Femur (tissue), 1 donor: ENCODE results near the gene SRRM3.
A peak's percentile ranks its signal among the peaks of the same experiment; 100 is the strongest.
"Not testable (repeated sequence)": the region's sequence is repeated elsewhere in the genome, so short reads cannot be mapped to it uniquely, and the experiment has no call there.

Source experiments
- DNase-seq: peaks from one replicate; pipeline ENCODE4 v3.0.0-alpha.2; 2017

SRRM3 gene, protein sequence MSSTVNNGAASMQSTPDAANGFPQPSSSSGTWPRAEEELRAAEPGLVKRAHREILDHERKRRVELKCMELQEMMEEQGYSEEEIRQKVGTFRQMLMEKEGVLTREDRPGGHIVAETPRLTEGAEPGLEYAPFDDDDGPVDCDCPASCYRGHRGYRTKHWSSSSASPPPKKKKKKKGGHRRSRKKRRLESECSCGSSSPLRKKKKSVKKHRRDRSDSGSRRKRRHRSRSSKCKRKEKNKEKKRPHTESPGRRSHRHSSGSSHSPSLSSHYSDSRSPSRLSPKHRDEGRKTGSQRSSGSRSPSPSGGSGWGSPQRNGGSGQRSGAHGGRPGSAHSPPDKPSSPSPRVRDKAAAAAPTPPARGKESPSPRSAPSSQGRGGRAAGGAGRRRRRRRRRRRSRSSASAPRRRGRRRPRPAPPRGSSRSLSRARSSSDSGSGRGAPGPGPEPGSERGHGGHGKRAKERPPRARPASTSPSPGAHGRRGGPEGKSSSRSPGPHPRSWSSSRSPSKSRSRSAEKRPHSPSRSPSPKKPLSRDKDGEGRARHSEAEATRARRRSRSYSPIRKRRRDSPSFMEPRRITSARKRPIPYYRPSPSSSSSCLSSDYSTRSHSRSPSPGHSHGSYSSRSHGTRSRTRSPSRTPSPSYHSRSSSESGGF

DNA sequence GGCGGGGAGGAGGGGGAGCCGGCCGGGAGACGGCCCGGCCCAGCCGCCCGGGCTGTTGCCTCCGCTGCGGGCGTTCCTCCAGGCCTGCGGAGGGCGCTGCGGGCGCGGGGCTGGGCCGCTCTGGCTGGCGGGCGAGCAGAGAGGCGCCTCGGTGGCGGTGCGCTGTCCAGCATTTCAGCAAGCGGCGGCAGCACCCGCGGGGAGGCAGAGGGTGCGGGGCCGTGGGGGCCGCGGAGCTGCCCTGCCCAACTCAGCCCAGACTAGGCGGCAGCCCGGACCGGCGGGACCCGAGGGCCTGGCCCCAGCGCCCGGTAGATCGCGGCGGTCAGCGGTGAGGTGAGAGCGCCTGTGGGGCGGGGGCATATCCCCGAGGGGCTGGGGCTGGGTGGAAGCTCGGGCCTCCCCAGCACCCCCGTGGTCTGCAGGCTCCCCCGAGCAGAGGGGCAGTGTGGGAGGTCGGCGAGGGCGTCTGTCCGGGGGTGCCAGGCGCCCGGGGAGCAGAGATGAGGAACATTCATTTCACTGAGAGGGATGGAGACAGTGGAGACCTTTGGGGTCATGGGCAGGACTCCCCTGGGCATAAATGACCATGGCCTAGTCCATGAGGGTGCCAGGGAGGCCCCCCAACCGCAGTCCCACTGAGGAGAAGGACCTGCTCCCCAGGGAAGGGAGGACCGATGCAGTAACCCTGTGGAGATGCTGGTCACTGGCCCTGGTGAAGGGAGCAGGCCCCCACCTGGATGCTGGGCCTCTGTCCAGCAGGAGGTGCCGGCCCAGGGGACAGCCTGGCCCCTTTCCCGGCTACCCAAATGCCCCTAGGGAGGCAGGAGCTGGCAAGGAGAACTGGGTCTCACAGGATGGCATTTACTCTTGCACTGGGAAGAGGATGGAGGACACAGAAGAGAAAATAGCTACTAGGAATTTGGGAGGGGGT lies at the start of gene SRRM3:
SRRM3 (plus strand) TSS at position 165 of the 934 bp plus-strand sequence. CDS start 33,171 bp downstream, outside the sequence.
- peak; percentile 85 for DNase-seq

DNA sequence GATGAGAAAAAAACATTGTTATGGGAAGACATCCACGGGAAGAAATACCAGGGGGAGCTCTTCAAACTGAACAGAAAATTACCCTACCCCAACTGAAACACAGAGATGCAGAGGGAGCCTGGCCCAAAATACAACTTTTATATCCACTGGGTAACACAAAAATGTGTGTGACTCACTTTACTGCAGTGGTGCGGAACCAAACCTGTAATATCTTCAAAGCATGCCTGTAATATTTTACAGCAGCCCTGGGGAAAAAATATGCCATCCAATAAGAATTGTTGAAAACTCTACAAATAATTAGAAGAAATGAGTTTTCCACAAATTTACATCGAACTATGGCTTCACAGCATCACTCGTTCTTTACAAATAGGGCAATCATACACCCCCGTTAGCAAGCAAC lies 49.8 kb upstream of the SRRM3 start:
- no peak for DNase-seq

DNA sequence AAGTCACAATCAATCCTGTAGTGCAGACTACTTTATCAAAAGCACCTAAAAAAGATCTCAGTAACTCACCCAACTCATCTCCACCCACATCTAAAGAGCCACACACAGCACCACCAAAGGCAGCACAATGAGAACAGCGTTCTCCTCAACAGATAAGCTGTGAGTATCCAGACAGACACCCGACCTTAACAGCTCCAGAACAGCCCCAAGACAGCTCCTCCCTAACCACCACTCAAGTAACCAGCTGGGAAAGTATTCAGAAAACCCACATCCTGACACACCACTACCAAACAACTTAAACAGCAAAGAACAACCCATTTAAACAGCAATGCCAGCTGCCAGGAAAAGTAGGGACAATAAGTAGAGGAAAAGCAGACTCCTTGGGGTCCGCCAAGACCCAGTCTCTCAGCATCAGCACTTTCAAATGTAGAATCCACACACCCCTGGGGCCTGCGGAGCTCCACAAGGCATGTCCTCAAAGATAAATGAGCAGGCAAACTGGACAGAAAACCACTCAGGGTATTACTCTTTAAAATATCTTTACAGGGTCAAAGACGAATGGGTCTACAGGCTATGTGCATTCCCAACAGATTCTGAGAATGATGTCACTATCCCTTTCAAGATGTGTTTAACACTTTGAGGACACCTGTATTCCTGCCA lies 48.0 kb upstream of the SRRM3 start:
- DNase-seq: not testable (repeated sequence)

DNA sequence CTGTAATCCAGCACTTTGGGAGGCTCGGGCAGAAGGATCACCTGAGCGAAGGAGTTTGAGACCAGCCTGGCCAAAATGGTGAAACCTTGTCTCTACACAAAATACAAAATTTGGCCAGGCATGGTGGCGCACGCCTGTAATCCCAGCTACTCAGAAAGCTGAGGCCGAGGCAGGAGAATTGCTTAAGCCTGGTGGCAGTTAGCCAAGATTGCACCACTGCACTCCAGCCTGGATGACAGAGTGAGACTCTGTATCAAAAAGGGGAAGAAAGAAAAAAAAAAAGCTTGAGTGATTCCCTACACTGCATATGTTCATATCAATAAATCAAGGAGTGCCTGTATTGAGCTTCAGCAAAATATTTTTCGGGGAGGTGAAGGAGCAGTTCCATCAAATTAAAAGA lies 45.8 kb upstream of the SRRM3 start:
- DNase-seq: peak; percentile 61

DNA sequence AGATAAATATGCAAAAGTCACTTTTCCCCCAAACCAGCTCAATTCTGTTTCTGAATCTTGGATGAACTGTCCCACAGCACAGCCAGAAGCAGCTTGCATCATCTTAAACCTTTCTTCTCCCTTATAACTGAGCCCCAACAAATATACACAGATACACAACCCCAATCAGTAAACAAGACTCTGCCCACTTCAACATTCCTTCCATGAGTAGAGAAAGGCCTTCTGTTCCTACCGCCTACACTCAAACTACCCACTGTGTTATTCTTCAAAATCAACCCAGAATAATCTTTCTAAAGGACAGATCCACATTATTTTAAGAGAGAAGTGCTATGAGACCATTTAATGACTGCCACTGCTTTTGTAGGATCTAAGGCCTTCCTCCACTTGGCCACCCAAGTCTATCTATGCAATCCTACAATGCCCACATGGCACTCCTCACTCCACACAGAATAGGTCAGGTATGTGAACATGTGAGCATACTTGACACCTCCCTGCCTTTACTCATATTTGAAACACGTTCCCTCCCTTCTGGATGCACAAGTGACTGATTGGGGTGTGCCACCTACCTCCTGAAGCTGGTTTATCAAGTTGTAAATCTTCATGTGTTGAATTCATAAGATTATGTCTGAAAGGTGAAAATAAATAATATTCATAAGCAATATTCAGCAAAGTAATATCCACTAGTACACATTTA lies 44.6 kb upstream of the SRRM3 start:
- not testable (repeated sequence) for DNase-seq

DNA sequence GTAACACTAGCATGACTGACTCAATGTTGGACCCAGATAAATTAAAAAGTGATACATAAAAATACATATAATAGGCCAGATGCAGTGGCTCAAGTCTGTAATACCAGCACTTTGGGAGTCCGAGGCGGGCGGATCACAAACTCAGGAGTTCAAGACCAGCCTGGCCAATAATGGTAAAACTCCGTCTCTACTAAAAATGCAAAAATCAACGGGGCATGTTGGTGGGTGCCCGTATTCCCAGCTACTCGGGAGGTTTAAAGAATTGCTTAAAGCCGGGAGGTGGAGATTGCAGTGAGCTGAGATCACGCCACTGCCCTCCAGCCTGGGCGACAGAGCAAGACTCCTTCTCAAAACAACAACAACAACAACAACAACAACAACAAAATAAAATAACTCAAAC lies 43.3 kb upstream of the SRRM3 start:
- DNase-seq: not testable (repeated sequence)

DNA sequence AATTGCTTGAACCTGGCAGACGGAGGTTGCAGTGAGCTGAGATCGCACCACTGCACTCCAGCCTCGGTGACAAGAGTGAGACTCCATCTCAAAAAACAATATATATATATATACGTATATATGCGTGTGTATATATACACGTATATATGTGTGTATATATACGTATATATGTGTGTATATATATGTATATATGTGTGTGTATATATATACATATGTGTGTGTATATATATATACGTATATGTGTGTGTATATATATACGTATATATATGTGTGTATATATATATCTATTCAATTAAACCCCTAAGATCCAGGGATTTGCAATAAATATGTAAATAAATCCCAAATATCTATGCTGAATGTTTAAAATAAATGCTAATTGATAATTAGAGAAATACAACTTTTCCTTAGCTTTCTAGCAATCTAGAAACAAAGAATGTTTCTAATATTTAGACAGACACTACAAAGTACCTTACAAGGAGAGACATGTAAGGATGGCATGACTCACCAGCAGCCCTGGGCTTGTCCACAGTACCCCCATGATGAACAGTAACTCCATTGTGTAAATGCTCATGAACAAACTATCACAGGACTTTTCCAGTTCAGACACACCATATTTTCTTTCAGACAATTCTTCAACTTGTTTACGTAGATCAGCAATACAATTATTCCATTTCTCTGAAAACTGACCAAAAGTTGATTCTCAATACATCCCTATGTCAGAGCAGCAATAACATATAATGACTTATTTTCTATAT lies 39.1 kb upstream of the SRRM3 start:
- DNase-seq: not testable (repeated sequence)

DNA sequence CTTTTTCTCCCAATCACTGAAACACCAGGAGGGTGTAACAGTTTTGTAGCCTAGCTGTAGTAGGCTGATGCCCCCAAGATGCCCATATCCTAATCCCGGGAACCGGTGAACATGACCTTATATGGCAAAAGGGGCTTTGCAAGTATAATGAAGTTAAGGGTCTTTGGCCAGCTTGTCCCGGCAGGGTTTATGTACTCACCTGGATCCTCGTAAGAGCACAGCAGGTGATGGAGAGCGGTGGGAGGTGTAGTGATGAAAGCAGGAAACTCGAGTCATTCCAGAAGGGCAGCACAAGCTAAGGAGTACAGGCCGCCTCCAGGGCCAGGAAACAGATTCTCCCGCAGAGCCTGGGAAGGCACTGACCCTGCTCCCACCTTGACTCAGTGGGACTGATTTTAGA lies 37.9 kb upstream of the SRRM3 start:
- not testable (repeated sequence) for DNase-seq

DNA sequence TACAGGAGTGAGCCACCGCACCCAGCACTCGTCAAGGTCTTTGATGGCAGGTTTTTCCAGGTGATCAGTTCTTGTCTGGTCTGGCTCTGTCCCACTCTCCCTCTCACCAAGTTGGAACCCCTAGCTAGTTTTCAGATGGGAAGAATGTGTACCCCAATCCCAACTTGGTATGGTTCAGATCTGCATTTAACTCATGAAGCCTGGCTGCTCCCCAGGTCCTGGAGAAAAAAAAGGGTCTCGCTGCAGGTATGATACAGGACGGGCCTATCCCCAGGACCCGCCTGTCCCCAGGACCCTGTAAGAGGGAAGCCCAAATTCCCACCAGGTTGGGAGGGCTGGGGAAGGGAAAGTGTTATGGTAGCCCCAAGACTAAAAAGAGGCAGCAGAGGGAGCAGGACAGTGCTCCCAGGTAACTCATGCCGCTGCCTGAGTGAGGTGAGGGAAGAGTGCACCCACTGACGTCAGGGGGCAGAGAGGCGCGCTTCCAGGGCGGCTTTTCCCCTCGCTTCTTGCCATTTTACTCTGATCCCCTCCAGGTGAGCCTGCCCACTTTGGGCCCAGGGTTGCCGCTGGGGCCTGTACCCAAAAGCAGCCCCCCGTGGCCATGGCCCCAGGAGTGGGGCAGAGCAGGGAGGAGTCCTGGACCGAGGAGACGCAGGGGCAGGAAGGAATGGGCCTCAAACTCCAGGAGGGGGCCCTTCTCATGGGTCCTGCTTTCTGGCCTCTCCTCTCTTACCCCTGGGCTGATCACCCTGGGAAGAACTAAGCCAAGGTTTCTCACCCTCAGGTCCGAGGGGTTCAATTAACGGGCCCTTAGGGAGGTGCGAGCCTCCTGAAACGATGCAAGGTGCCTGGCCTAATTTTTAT lies 36.4 kb upstream of the SRRM3 start:
- no peak for DNase-seq

DNA sequence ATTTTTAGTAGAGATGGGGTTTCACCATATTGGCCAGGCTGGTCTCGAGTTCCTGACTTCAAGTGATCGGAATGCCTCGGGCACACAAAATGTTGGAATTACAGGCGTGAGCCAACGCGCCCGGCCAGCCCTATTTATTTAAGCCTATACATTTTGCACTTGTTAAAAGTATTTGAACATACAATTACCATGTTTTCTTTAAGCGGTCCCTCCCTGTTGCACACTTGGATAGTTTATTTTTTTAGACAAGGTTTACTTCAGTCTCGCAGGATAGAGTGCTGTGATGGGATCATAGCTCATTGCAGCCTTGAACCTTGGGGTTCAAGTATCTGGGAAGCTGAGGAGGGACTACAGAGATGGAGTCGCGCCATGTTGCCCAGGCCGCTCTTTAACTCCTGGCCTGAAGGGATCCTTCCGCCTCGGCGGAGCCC lies 35.7 kb upstream of the SRRM3 start:
- DNase-seq: no peak

DNA sequence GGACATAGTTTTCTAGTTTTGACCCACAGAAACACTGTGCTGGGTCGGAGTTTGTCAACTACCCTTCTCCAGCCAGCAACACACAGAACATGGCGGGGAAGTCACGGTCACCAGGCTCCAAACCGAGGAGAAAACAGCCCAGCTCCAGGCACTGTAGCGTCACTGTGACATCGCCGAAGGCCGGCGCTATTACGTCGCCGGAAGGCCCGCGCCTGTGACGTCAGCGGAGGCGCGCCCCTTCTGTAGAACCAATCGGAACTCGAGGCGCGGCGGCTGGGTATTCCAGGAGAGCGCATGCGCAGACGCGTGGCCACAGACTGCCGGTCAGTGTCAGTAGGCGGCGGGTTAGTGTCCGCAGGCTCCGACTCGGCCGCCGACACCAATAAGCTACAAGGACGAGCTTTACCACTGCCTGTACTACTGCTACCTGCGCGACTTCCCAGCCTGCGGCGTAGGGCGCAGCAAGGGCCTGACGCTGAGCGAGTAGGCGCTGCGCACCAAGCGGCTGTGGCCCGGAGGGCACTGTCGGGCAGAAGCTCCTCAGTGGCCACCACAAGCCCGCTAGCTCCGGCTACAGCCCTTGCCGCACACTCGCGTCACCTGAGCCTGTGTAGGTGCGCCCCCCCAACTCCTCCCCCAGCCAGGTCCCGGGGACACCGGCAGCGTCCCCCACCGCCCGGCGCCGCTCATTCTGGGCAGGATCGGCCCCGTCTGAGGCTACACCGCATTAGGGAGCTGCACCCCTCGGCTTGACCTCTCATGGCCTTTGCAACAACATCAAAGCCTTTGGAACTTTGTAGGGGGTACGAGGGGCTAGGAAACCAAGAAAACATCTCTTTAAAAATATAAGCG lies 35.1 kb upstream of the SRRM3 start:
- peak; percentile 98 for DNase-seq

DNA sequence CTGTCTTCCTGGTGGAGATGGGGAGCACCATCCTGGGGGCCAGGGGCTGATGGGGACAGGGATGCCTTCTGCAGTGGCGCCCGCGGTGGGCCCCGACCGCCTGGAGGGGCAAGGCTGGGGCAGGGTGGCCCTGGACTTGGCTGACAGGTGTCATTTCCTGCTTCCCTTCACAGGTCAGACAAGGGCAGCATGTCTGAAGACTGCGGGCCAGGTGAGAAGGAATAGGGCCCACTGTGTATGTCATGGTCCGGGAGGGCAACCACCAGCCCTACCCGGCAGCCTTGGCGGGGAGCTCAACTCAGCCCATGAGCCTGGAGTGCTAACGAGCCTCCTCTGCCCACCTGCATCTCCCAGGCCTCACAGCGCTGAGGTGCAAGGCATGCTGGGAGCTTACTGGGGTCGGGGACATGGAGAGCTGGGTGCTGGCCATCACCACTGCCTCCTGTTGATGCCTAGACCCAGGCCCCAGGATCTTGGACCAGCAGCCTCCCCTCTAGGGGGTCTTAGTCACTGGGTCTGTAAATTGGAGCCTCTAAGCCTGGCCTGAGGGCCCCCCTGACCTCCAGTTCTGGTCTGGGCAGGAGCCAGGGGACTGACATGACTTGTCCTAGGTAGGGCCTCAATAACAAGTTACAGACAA lies 28.0 kb upstream of the SRRM3 start:
- no peak for DNase-seq

DNA sequence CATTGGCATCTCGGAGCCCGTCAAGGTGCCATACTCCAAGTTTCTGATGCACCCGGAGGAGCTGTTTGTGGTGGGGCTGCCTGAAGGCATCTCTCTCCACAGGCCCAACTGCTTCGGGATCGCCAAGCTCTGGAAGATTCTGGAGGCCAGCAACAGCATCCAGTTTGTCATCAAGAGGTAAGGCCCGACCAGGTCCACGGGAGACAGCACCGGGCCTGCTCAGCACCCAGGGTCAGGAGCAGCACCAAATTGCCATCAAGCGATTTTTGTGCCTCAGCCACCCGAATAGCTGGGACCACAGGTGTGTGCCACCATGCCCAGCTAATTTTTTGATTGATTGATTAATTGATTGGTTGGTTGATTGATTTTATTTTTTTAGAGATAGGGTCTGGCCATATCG lies 24.7 kb upstream of the SRRM3 start:
- not testable (repeated sequence) for DNase-seq

DNA sequence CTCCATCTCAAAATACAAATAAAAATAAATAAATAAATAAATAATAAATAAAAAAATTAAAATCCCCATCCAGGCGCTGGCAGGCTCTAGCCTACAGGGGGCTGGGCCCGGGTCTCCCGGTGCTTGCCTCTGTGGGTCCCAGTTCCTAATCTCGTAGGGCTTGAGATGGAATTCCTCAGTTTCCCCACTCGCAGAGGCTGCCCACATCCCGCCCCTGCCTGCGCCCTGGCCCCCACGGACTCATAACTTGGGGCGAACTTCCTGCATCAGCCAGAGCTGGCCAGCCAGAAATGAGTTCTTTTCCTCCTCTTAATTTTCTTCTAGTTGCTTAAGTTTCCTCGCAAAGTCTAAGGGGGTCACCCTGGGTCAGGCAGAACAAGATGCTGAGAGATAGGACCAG lies 22.0 kb upstream of the SRRM3 start:
- no peak for DNase-seq

DNA sequence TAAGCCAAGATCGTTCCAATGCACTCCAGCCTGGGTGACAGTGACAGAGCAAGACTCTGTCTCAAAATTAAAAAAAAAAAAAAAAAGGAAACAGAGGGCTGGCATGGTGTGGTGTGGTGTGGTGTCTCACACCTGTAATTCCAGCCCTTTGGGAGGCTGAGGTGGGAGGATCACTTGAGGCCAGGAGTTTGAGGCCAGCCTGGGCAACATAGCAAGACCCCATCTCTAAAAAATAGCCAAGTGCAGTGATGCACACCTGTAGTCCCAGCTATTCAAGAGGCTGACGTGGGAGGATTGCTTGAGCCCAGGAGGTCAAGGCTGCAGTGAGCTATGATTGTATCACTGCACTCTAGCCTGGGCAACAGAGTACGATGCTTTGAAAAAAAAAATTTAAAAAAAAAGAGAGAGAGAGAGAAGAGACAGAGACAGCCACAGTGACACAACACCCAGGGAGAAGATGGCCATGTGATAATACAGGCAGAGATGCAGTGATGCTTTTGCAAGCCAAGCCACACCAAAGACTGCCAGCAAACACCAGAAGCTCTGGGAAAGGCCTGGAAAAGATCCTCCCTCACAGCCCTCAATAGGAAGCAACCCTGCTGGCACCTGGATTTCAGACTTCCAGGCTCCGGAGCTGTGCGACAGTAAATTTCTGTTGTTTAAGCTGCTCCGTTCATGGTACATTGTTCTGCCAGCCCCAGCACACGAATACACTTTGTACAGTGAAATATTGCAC lies 19.3 kb upstream of the SRRM3 start:
- no peak for DNase-seq

DNA sequence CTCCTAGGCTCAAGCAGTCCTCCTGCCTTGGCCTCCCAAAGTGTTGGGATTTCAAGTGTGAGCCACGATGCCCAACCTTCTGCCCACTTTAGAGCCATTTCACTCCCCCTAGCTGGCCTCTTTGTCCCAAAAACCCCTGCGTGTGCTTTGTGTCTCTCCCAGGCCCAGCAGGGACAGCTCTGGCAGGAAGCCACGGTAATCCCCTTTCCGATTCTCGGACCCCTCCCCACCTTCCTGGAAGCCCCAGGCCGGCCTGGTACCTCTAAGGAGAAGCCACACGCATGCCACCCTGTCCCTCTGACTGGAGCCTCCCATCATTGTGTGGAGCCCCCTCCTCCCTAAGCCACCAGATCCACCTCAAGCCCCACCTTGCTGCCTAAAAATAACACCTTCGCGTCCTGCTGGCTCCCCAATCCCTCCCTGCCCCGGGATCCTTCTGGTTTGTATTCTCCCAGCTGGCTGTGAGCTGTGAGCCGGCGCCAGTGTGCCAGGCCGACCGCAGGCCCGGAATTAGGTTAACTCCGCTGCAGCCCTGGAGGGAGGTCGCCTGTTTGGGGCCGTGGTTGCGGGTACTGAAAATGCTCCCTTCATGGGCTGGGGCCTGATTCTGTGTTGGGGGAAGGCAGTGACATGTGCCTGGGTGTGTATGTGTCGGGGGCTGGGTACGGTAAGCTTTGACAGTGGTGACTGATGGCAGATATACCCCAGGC lies 16.4 kb upstream of the SRRM3 start:
- DNase-seq: no peak

DNA sequence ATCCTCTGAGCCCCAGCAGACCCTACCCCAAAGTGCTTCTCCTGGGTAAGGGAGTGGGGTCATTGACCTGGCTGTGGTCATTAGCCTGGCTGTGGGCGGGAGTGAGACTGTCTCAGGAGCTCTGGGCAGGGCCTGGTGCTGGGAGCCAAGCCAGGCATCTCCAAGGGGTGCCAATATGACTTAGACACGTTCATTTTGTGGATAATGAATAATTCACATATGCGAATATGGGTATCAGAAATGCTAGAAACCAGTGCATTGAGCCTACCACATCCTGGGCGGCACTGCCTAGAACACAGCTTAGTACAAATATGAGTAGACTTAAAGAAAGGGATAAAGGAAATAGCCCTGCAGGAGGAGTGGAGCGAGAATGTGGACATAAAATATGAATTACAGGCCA lies 14.4 kb upstream of the SRRM3 start:
- DNase-seq: no peak
